K562 (cell line): ENCODE measurements around the gene SCNN1A. TPM values are rescaled to one million over a fixed set of nuclear protein-coding genes. Genes with fewer than 3 reads are reported as not detected.

Experiments
- ATAC-seq: fragments of 200-7000 bp; cut with Tn5 transposase; 3 replicates; pipeline ENCODE4 v1.9.1; 2020; ENCODE audit warnings: moderate library complexity
- BruUV-seq: library from RNA; stranded (reverse); fragments of 400-500 nt; replicated peaks from 2 replicates; lab custom pipeline; 2021; lab: Mats Ljungman, UMichigan
- CTCF ChIA-PET: fragments of 300-600 bp; formaldehyde crosslinking; extraction: SDS; loops from one replicate; lab custom pipeline; 2021; ENCODE audit warnings: low intra/inter-chr PET ratio; lab: Yijun Ruan, JAX
- POLR2A ChIA-PET: fragments of 300-600, 350-650 bp; sonication (Branson Sonifier 250); formaldehyde crosslinking; extraction: SDS; loops from one replicate; lab custom pipeline; 2021; ENCODE audit warnings: antibody characterized with exemption, inconsistent platforms; lab: Yijun Ruan, JAX
- DNase-seq, 4 experiments: peaks; one replicate each; pipeline versions ENCODE4 v3.0.0 to v3.0.0-alpha.2; 2011 to 2018; ENCODE audit warnings: low spot score in 3 of 4, mixed read lengths in 3 of 4; ENCODE audit errors: extremely low read depth in 1 of 4
- FAIRE-seq: peaks from 2 replicates; lab custom pipeline; 2011; peaks lifted over from hg19 to GRCh38; lab: Jason Lieb, UNC
- H2AFZ ChIP-seq: 2 replicates; pipeline ENCODE4 v1.6.0; 2011; ENCODE audit warnings: low read depth, low read length, control low read depth, inconsistent platforms
- H3K27ac ChIP-seq: fragments of 200-600 bp; 3 replicates; pipeline ENCODE4 v1.8.0; 2011; ENCODE audit warnings: low read depth, mild to moderate bottlenecking, control low read depth, inconsistent platforms, low read length, moderate library complexity, mixed read lengths; ENCODE audit errors: extremely low read depth
- H3K27me3 ChIP-seq, 2 experiments: fragments of 300-600 bp in 1 of 2; 2 replicates in 1 of 2; 3 replicates in 1 of 2; pipeline versions ENCODE4 v1.6.0 to v1.8.0; 2011; ENCODE audit warnings: inconsistent platforms in 2 of 2, low read length in 2 of 2, mild to moderate bottlenecking in 1 of 2, mixed read lengths in 1 of 2, moderate library complexity in 1 of 2; ENCODE audit not compliant: control insufficient read depth in 2 of 2, insufficient read depth in 2 of 2
- H3K36me3 ChIP-seq: fragments of 300-600 bp; 3 replicates; pipeline ENCODE4 v1.8.0; 2011; ENCODE audit warnings: mild to moderate bottlenecking, low read length, inconsistent platforms; ENCODE audit not compliant: control insufficient read depth, insufficient read depth
- H3K4me1 ChIP-seq, 2 experiments: fragments of 200-600 bp in 1 of 2; replicated peaks in 1 of 2; 2 replicates in 1 of 2; 3 replicates in 1 of 2; pipeline versions ENCODE4 v1.5.1 to v1.8.0; 2011; ENCODE audit warnings: inconsistent platforms in 2 of 2, low read length in 2 of 2, mild to moderate bottlenecking in 1 of 2, mixed read lengths in 1 of 2, moderate library complexity in 1 of 2; ENCODE audit not compliant: control insufficient read depth in 2 of 2, insufficient read depth in 2 of 2
- H3K4me2 ChIP-seq: 2 replicates; pipeline ENCODE4 v1.6.1; 2011; ENCODE audit warnings: low read length, control low read depth, inconsistent platforms, mixed read lengths; ENCODE audit not compliant: insufficient read depth
- H3K4me3 ChIP-seq: fragments of 200-600 bp; sonication (generic), shearing (Covaris generic); 2 replicates; pipeline ENCODE4 v1.5.1; 2016; ENCODE audit warnings: control low read depth, inconsistent platforms
- H3K79me2 ChIP-seq: fragments of 200-600 bp; 3 replicates; pipeline ENCODE4 v1.8.0; 2011; ENCODE audit warnings: low read length, inconsistent platforms; ENCODE audit not compliant: control insufficient read depth, insufficient read depth
- H3K9ac ChIP-seq, 2 experiments: 2 replicates each; pipeline versions ENCODE4 v1.6.0 to v1.6.1; 2011; ENCODE audit warnings: low read depth in 2 of 2, low read length in 2 of 2, control low read depth in 1 of 2, inconsistent platforms in 1 of 2, mild to moderate bottlenecking in 1 of 2, mixed read lengths in 1 of 2; ENCODE audit not compliant: insufficient read depth in 1 of 2
- H3K9me1 ChIP-seq: one replicate; pipeline ENCODE4 v1.6.0; 2011; ENCODE audit warnings: inconsistent platforms, mild to moderate bottlenecking, low read length, moderate library complexity; ENCODE audit not compliant: control insufficient read depth, insufficient read depth
- H3K9me3 ChIP-seq: replicated peaks from 2 replicates; pipeline ENCODE4 v1.5.1; 2011; ENCODE audit warnings: low read depth, low read length, inconsistent platforms; ENCODE audit not compliant: control insufficient read depth, insufficient read depth
- H4K20me1 ChIP-seq: replicated peaks from 2 replicates; pipeline ENCODE4 v1.6.1; 2011; ENCODE audit warnings: low read length, inconsistent platforms, mixed read lengths; ENCODE audit not compliant: control insufficient read depth, insufficient read depth
- DPF2 ChIP-seq: fragments of 450-650 bp; IDR thresholded peaks from 2 replicates; pipeline ENCODE4 v1.6.1; 2016
- RBM34 ChIP-seq: fragments of 200-400 bp; formaldehyde crosslinking; IDR thresholded peaks from 2 replicates; pipeline ENCODE4 v1.6.1; 2018; ENCODE audit warnings: low read length, borderline replicate concordance; ENCODE audit not compliant: insufficient read depth
- XRCC5 ChIP-seq: fragments of 200-400 bp; formaldehyde crosslinking; IDR thresholded peaks from 2 replicates; pipeline ENCODE4 v1.6.1; 2017; ENCODE audit warnings: low read depth, mild to moderate bottlenecking, low read length
- ZBTB33 ChIP-seq: sonication (generic); formaldehyde crosslinking; IDR thresholded peaks from 2 replicates; pipeline ENCODE4 v1.8.1; 2023; ENCODE audit warnings: mild to moderate bottlenecking, missing genetic modification reagents
- ZNF77 ChIP-seq: fragments of 250-450 bp; sonication (Bioruptor Pico); IDR thresholded peaks from 2 replicates; pipeline ENCODE4 v1.5.0; 2020
- WGBS: fragments of 100-300 bp; shearing (Covaris generic); methylation state at CpG from one replicate; pipeline ENCODE4 v1.1.6; 2016; ENCODE audit warnings: low coverage, mixed read lengths; ENCODE audit not compliant: insufficient coverage; ENCODE audit errors: missing lambda C conversion rate; 5-methylcytosine and 5-hydroxymethylcytosine counted together
- in situ Hi-C: fragments of 300-500 bp; cut with MboI; formaldehyde crosslinking; loops from 4 replicates; pipeline ENCODE4 v1.15.0; 2018; ENCODE audit warnings: inconsistent platforms, mixed read lengths
- intact Hi-C: fragments of 100-400 bp; cut with micrococcal nuclease; formaldehyde crosslinking; loops from 2 replicates; pipeline ENCODE4 v1.14.2; 2022
- polyA plus RNA-seq, 8 experiments: library from polyadenylated mRNA; depleted of rRNA in 4 of 8; stranded (reverse) in 5 of 8; unstranded in 3 of 8; fragments of >200 nt; fragmentation: Nextera tagmentation in 2 of 8; fragmentation: Illumina TruSeq in 1 of 8; extraction: Ambion mirVana in 2 of 8; extraction: Trizol in 1 of 8; gene quantifications; 2 replicates each; pipeline versions ENCODE4 v1.2.1 to v1.2.3, GENCODE V29; 2011 to 2014; ENCODE audit warnings: inconsistent platforms in 1 of 8, missing spikeins in 1 of 8
- total RNA-seq, 7 experiments: library from RNA; depleted of rRNA in 6 of 7; stranded (reverse); fragments of >200 nt in 6 of 7; fragmentation: Illumina TruSeq in 2 of 7; extraction: Trizol in 2 of 7; gene quantifications; 2 replicates each; pipeline versions ENCODE4 v1.2.1 to v1.2.3, GENCODE V29; 2011 to 2021; ENCODE audit warnings: low replicate concordance in 1 of 7

SCNN1A gene
- total and polyA plus RNA-seq, 9 of the 15 experiments (the other 6 are each of a cell fraction or from before 2014, with no cell fraction given) = 0.15 to 0.49 (median 0.32) TPM; not detected in 5

- no peak for TF ChIP-seq ZBTB33 (CRISPR knock-in tag)
- TF ChIP-seq, all 486 proteins: peak for 0
Observed at GRCh38 chr12:6319446-6319845, 55.9 kb downstream of the SCNN1A start (continued).

GRCh38 chr12:6318440-6318879 lies 56.9 kb downstream of the SCNN1A start:
- H3K4me3 ChIP-seq = no peak overlapping the region
- WGBS = 29% methylated on average over 16 of the region's 16 CpGs
- intact Hi-C loops (no loop called here), in situ Hi-C loops (no loop called here)
- CTCF ChIA-PET = no interaction called here
- H2AFZ ChIP-seq = no peak overlapping the region
- no peak for DNase-seq
- H3K79me2 ChIP-seq = no peaks in the 10 kb centered on the region
- no peak for ATAC-seq
- H3K4me2 ChIP-seq = no peak overlapping the region
- BruUV-seq = no TSS peak
- peaks cover 0 to 21% of the 10 kb centered on the region in 2 experiments; a peak in 4 of 5 replicates for H3K27me3 ChIP-seq
- H3K36me3 ChIP-seq = no peaks in the 10 kb centered on the region
- no peaks in the 10 kb centered on the region for H3K9me3 ChIP-seq
- FAIRE-seq = no peak
- POLR2A ChIA-PET = interaction anchor here (0.6 to 1.1 kb wide), 2 partner anchors 65 to 152 kb away, joined by 3 read pairs; partner anchors contain the start of gene VAMP1
- H3K4me1 ChIP-seq = peaks cover 7 to 20% of the 10 kb centered on the region in 2 experiments; a peak in 4 of 5 replicates
- H3K27ac ChIP-seq = no peak overlapping the region
- H4K20me1 ChIP-seq = no peaks in the 10 kb centered on the region
- no peak overlapping the region for H3K9ac ChIP-seq
- TF ChIP-seq ZNF77 (no peak), RBM34 (no peak), DPF2 (no peak), XRCC5 (no peak)
- TF ChIP-seq, all 486 proteins: peak for 0
- no peaks in the 10 kb centered on the region for H3K9me1 ChIP-seq
